NCI-H524 (cell line): ENCODE data around the gene PCDH7.

ENCODE experiments used
- DNase-seq, 2 experiments: peaks; one replicate each; lab custom pipeline; 2025; lab: John Stamatoyannopoulos, UW

PCDH7 gene

DNA sequence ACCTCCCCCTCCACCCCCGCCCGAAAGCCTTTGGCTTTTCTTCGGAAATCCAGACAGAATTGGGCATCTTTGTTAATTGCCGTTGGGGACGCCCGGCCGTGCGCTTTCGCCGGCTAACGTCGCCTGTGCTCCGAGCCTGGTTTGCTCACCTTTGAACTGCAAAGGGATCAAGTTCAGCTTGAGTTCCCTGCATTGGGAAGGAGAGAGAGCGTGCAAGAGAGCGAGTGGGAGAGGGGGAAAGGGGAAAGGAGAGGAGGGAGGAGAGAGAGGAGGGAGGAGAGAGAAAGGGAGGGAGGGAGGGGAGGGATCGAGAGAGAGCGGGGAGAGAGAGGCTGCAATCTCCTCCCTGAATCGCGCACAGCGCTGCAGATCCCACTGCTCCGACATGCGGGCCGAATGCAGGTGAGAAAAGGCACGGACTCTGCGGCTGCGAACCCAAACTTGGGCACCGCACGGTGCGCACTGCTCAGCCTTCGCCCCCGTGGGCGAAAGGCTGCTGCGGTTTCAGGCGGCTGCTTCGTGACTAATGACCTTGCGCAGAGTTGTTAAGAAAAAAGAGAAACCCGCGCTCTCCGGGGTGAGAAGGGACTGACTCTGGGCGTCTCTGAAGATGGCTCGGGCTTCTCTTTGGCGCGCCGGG is at the start of gene PCDH7:
PCDH7 (plus strand) TSS at position 349 of the 640 bp plus-strand sequence. CDS start 1,054 bp downstream, outside the sequence.
- peak; percentile 37 to 68 for DNase-seq

GRCh38 chr4:30671926-30672448 is 48.2 kb upstream of the PCDH7 start:
- DNase-seq = no peak

GRCh38 chr4:30696191-30696590 is 24.0 kb upstream of the PCDH7 start:
- no peak for DNase-seq

DNA sequence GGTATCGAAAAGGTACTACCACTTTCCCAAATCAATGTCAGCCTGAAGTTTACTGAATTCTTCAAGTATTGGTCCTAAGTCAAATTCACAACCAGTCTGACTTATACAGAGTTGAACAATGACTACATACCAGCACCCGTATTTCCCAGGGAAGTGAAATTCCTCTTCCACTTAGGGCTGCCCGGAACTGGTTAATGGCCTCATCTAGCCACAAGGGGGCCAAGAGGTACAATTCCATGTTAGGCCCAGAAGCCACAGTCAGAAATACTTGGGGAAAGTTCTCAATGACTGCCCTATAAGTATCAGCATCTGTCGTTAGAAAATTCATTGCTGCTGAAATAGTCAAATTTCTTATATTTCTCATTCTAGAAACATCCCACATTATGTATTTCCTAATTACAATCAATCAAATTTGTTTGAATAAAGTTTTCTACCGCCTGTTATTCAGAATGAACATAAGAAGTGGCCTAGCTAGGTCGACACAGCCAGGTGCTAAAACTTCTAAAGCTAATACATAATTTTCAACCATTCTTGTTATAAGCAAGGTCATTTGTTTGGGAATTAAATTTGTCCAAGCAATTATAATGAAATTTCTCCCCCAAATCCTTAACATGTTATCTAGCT is 5.6 kb upstream of the PCDH7 start:
- DNase-seq = peak in 1 of 2 experiments; percentile 66

- DNase-seq = peak in 1 of 2 experiments; percentile 28
These were observed 4.0 kb upstream of the PCDH7 start for GRCh38 chr4:30716158-30716557.

DNA sequence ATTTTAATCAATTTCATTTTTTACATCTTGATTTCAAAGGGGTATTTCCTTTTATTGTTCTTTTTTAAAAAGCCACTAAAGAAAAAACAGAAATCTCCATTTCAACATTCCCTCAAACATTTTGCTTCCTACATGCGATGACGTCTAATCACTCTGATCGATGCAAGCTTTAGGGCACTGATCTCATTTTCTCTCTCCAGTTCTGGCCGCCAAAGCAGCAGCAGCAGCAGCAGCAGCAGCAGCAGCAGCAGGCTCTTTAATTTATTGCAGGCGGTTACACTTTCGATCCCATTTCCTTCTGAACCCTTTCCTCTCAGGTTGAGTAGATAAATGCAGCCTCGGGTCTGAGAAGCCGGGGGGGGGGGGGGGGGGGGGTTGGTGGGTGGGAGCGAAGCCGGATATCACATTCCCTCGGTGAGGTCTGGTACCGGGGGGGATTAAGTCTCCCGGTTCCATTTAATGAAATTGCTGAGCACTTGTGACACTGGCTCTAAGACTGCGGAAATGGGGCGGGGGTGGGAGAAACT is 3.4 kb upstream of the PCDH7 start:
- DNase-seq = peak in 1 of 2 experiments; percentile 73

DNA sequence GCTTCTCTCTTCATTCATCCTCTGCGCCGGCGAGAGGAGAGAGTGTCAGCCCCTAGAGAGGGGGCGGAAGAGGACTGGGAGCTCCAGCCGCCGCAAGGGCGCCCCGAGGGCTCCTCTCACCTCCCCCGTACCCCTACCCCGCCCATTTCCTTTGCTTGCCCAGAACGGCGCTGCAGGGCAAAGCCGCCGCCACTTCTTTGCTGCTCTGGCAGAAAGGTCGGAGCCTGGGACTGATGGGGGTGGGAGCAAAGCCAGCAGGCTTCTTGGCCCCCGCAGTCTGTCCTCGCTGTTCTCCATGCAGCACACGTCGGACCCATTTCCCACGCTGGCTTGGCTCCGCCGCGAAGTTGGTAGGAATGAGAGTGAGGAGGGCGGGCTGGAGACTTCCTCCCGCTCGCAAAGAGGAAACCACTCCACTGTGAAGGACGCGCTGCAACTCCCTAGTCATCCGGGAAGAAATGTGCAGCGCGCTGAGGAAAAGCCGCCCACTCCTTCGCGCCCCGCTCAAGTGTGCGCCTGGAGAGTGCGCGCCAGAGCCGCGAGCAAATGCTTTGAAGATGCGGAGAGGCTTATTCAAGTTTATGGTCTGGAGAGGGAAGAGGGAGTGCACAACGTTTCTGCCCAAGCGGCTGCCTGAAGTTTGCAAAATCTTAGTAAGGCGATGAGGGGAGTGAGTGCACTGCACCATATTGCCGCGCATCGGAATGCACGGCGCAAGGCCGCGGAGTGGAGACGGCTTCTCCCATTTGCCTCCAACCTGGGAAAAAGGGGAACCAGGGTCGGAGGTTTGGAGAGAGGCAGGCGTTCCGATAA is 2.8 kb upstream of the PCDH7 start:
- DNase-seq = peak; percentile 59 to 76

DNA sequence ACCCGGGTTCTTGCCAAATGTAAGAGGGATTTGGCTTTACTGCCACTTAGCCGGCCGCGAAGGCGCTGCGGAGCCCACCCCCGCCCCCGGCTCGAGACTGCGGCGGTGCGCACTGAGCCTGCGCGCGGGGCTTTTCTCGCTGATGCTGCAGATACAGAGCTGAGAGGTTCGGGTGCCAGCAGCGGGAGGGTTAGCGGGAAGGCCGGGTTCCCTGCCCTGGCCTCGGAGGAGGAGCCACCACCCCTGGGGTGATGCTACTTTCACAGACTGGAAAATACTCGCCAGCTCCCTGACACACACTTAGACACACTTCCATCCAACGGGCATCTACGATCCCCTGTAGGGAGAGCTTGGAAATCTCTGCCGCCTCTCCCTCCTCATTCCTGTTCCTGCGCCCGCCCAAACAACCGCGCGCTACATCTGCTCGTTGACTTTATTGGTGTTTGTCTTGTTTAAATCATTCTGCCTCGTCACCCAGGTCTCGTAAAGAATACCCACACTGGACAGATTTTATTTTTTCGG is 2.1 kb upstream of the PCDH7 start:
- peak; percentile 59 to 76 for DNase-seq

- peak in 1 of 2 experiments; percentile 46 for DNase-seq
These were observed 1.3 kb upstream of the PCDH7 start for GRCh38 chr4:30718641-30719453.

DNA sequence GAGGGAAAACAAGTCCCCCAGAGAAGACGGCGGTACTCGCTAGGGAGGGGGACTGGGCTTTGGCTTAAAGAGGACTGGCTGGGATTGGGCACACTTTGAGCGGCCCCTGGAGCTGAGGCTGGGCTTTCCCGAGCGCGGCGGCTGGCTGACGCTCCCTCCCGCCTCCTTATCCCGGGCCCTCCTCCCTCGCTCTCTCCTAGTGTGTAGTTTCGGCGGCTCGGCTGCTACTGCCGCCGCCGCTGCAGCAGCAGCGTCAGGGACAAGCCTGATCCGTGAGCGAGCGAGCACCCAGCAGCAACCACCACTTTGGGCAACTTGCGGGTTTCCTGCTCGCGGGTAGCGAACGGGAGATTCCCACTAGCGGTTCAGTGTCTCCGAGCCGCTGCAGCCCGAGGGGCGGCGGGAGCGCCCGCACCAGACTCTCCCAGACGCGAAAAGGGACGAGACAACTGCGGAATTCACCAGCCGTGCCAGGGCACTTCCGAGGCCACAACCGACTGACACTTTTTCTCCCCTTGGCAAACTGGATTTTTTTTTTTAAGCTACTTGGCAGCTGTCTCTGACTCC is 632 bp upstream of the PCDH7 start:
- DNase-seq = peak; percentile 43 to 73

GRCh38 chr4:30720661-30721184 is 554 bp downstream of the PCDH7 start:
- peak; percentile 13 to 60 for DNase-seq

GRCh38 chr4:30721185-30722091 is 1.3 kb downstream of the PCDH7 start:
- DNase-seq = peak; percentile 24 to 58

DNA sequence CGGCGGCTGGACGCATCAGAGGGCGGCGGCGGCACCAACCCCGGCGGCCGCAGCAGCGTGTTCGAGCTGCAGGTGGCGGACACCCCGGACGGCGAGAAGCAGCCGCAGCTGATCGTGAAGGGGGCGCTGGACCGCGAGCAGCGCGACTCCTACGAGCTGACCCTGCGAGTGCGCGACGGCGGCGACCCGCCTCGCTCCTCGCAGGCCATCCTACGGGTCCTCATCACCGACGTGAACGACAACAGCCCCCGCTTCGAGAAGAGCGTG is 1.9 kb downstream of the PCDH7 start:
- peak in 1 of 2 experiments; percentile 3 for DNase-seq

GRCh38 chr4:30722359-30723200 is 2.4 kb downstream of the PCDH7 start:
- DNase-seq = peak in 1 of 2 experiments; percentile 12

DNA sequence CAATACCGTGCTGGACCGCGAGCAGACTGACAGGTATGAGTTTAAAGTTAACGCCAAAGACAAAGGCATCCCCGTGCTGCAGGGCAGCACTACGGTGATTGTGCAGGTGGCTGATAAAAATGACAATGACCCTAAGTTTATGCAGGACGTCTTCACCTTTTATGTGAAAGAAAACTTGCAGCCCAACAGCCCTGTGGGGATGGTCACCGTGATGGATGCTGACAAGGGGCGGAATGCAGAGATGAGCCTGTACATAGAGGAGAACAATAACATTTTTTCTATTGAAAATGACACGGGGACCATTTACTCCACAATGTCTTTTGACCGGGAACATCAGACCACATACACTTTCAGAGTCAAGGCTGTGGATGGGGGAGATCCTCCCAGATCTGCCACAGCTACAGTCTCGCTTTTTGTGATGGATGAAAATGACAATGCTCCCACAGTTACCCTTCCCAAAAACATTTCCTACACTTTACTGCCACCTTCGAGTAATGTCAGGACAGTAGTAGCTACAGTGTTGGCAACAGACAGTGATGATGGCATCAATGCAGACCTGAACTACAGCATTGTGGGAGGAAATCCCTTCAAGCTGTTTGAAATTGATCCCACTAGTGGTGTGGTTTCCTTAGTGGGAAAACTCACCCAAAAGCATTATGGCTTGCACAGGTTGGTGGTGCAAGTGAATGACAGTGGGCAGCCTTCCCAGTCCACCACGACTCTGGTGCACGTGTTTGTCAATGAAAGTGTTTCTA is 3.2 kb downstream of the PCDH7 start:
- no peak for DNase-seq

GRCh38 chr4:30724247-30724646 is 4.1 kb downstream of the PCDH7 start:
- DNase-seq = no peak

DNA sequence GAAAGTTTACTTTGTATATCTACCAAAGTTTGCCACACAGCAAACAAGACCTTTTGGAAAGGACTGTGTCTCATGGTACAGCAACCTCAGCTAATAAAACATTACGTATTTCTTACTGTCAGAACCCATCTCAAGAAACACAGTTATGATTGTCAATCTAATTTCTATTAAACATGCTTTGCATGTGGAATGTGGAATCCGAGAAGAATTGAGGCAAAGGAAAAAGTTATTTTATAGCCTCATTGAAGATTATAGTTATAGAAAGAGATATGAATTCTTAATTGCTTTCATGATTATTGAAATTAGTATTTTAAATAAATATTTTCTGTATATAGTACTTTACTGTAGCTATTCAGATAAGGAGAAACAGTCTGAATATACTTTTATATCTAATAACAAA is 5.4 kb downstream of the PCDH7 start:
- DNase-seq = no peak

- DNase-seq = peak; percentile 9 to 60
These were observed 6.0 kb downstream of the PCDH7 start for GRCh38 chr4:30726090-30726675.
